ENCODE results near the gene YWHAG. TPM values are rescaled to one million over a fixed set of nuclear protein-coding genes. Genes with fewer than 3 reads are reported as not detected.
A peak's percentile ranks its signal among the peaks of the same experiment; 100 is the strongest.

Gene YWHAG
- total and polyA plus RNA-seq, 9 of the 15 experiments (the other 6 are each of a cell fraction or from before 2014, with no cell fraction given) = 30.4 to 246 (median 94.5) TPM

GRCh38 chr7:76338298-76339084 is 20.3 kb downstream of the YWHAG start:
- no peak overlapping the region for H3K9ac ChIP-seq (ENCODE audit: insufficient read depth in 1 of 2, low read depth in 2 of 2, low read length in 2 of 2)
- H3K9me1 ChIP-seq (ENCODE audit: control insufficient read depth, insufficient read depth, low read length) = no peaks in the 10 kb centered on the region
- in situ Hi-C loops (cut with MboI) (no loop called here), intact Hi-C loops (cut with micrococcal nuclease) (no loop called here)
- no peak overlapping the region for H3K4me3 ChIP-seq
- TF ChIP-seq ATF3 (IDR thresholded peaks at IDR 0.05) (peak; percentile 69), ATF3 (CRISPR knock-in tag; conservative IDR thresholded peaks at IDR 0.05) (no peak), ZNF644 (tag; IDR thresholded peaks at IDR 0.05; ENCODE audit: low read depth) (no peak), POLR2H (tag; IDR thresholded peaks at IDR 0.05; ENCODE audit: low read depth) (no peak), CEBPG (CRISPR knock-in tag; IDR thresholded peaks at IDR 0.05) (no peak), CEBPG (tag; conservative IDR thresholded peaks at IDR 0.05 in 1 of 2, IDR thresholded peaks at IDR 0.05 in 1 of 2) (0 out of 4 replicates have a peak, but pooled peaks of 1 of the 2 experiments have one; percentile 19)
- peaks cover 44% of the 10 kb centered on the region for H4K20me1 ChIP-seq (replicated peaks; ENCODE audit: control insufficient read depth, insufficient read depth, low read length)
- peaks cover 84% of the 10 kb centered on the region for H3K36me3 ChIP-seq (ENCODE audit: control insufficient read depth, insufficient read depth, low read length)
- DNase-seq (ENCODE audit: extremely low read depth in 1 of 4, low spot score in 3 of 4) (no peak), ATAC-seq (no peak), FAIRE-seq (peak; percentile 57)
- H2AFZ ChIP-seq (ENCODE audit: low read depth, low read length) = no peak overlapping the region
- H3K4me1 ChIP-seq (replicated peaks in 1 of 2; ENCODE audit: control insufficient read depth in 2 of 2, insufficient read depth in 2 of 2, low read length in 2 of 2) = peaks cover 25 to 29% of the 10 kb centered on the region in 2 experiments; a peak in 4 of 5 replicates
- POLR2A ChIA-PET = interaction anchor here (0.9 kb wide), 1 partner anchor 11 kb away, joined by 3 read pairs; no protein-coding TSS in a partner anchor
- H3K9me3 ChIP-seq (replicated peaks; ENCODE audit: control insufficient read depth, insufficient read depth, low read depth, low read length) = no peaks in the 10 kb centered on the region
- BruUV-seq (replicated peaks) = no TSS peak
- H3K27me3 ChIP-seq (ENCODE audit: control insufficient read depth in 2 of 2, insufficient read depth in 2 of 2, low read length in 2 of 2) = no peaks in the 10 kb centered on the region
- CTCF ChIA-PET (ENCODE audit: low intra/inter-chr PET ratio) = no interaction called here
- WGBS (ENCODE audit: insufficient coverage, low coverage, missing lambda C conversion rate) = 83% methylated on average over 9 of the region's 9 CpGs
- no peak overlapping the region for H3K4me2 ChIP-seq (ENCODE audit: insufficient read depth, low read length)
- peak overlapping the region; percentile 15; the same call in 1 of the 3 replicates for H3K27ac ChIP-seq (ENCODE audit: extremely low read depth, low read depth, low read length)
- H3K79me2 ChIP-seq (ENCODE audit: control insufficient read depth, insufficient read depth, low read length) = peaks cover 98% of the 10 kb centered on the region
